Kidney (tissue), 14 donors: ENCODE measurements around the gene PDE3B. TPM values are rescaled to one million over a fixed set of nuclear protein-coding genes. Genes with fewer than 3 reads are reported as not detected.
"Not testable (repeated sequence)": the region's sequence is repeated elsewhere in the genome, so short reads cannot be mapped to it uniquely, and the experiment has no call there.

Source experiments
- DNase-seq, 5 donors: peaks; one replicate each; pipeline ENCODE4 v3.0.0-alpha.2; 2013 to 2020
- FAIRE-seq: peaks from 2 replicates; lab custom pipeline; 2012; peaks lifted over from hg19 to GRCh38; lab: Jason Lieb, UNC
- H3K27ac ChIP-seq, 2 donors: one replicate each; pipeline ENCODE4 v1.7.0; 2013; ENCODE audit warnings: low read depth in 2 of 2, low read length in 2 of 2, inconsistent platforms in 1 of 2
- H3K27me3 ChIP-seq: one replicate; pipeline ENCODE4 v1.7.1; 2013; ENCODE audit warnings: low read length, inconsistent platforms; ENCODE audit not compliant: control insufficient read depth, insufficient read depth
- H3K36me3 ChIP-seq, 3 donors: one replicate each; pipeline versions ENCODE4 v1.7.0 to v1.7.1; 2013; ENCODE audit warnings: low read length in 3 of 3, control low read depth in 1 of 3, inconsistent platforms in 1 of 3; ENCODE audit not compliant: insufficient read depth in 3 of 3, control insufficient read depth in 2 of 3
- H3K4me1 ChIP-seq, 3 donors: one replicate each; pipeline versions ENCODE4 v1.7.0 to v1.7.1; 2013; ENCODE audit warnings: low read length in 3 of 3, inconsistent platforms in 1 of 3, low read depth in 1 of 3; ENCODE audit not compliant: control insufficient read depth in 2 of 3, insufficient read depth in 2 of 3
- H3K4me3 ChIP-seq, 3 donors: one replicate each; pipeline versions ENCODE4 v1.7.0 to v1.8.1; 2013; ENCODE audit warnings: low read length in 3 of 3, control low read depth in 1 of 3, inconsistent platforms in 1 of 3
- H3K9ac ChIP-seq, 3 donors: one replicate each; pipeline versions ENCODE4 v1.7.0 to v1.7.1; 2013; ENCODE audit warnings: low read length in 3 of 3, control low read depth in 1 of 3, inconsistent platforms in 1 of 3
- H3K9me3 ChIP-seq, 3 donors: one replicate each; pipeline versions ENCODE4 v1.7.0 to v1.7.1; 2013; ENCODE audit warnings: low read length in 3 of 3, control low read depth in 1 of 3, inconsistent platforms in 1 of 3; ENCODE audit not compliant: control insufficient read depth in 2 of 3, insufficient read depth in 1 of 3
- intact Hi-C: fragments of 100-400 bp; cut with DNase I; formaldehyde crosslinking; loops from one replicate; pipeline ENCODE4 v1.11.1; 2022
- polyA plus RNA-seq: library from polyadenylated mRNA; stranded (reverse); fragments of 350-450 nt; fragmentation: Illumina TruSeq; extraction: RNeasy Lipid Tissue Mini Kit (QIAGEN cat#74804); gene quantifications from one replicate; pipeline ENCODE4 v1.2.3, GENCODE V29; 2014; ENCODE audit warnings: low read depth, low replicate concordance; ENCODE audit not compliant: insufficient read depth
- total RNA-seq: library from RNA; stranded (reverse); fragmentation: NEBNext Ultra II Directional; extraction: Animal tissue kit (Norgen Biotek cat#: 25700); gene quantifications from one replicate; pipeline ENCODE4 v1.2.1, GENCODE V29; 2021
- TF ChIP-seq, protein P1 (sequence below): IDR thresholded peaks from 3 replicates; pipeline ENCODE4 v1.5.1; 2012; ENCODE audit warnings: mild to moderate bottlenecking, moderate library complexity, borderline replicate concordance; ENCODE audit not compliant: insufficient read depth; ENCODE audit errors: extremely low read depth
- donor health status: control.
- donor health status: control.
- donor health status: control.
- donor health status: control.
- donor health status: control.
- donor health status: DM: yes; HTN: yes; CAD: no.
- donor health status: Normal renal cell carcinoma (clear cell type).

The PDE3B gene
- total and polyA plus RNA-seq, 2 donors from 2014 or later, result 0.99 to 7.4 TPM

- DNase-seq (no peak), FAIRE-seq (no peak)
- Histone ChIP-seq H3K4me3 (no peak overlapping the region), H3K9me3 (no peaks in the 10 kb centered on the region), H3K9ac (no peak overlapping the region), H3K27me3 (no peaks in the 10 kb centered on the region), H3K27ac (no peak overlapping the region), H3K36me3 (no peaks in the 10 kb centered on the region), H3K4me1 (no peaks in the 10 kb centered on the region)
- TF ChIP-seq, protein P1, sequence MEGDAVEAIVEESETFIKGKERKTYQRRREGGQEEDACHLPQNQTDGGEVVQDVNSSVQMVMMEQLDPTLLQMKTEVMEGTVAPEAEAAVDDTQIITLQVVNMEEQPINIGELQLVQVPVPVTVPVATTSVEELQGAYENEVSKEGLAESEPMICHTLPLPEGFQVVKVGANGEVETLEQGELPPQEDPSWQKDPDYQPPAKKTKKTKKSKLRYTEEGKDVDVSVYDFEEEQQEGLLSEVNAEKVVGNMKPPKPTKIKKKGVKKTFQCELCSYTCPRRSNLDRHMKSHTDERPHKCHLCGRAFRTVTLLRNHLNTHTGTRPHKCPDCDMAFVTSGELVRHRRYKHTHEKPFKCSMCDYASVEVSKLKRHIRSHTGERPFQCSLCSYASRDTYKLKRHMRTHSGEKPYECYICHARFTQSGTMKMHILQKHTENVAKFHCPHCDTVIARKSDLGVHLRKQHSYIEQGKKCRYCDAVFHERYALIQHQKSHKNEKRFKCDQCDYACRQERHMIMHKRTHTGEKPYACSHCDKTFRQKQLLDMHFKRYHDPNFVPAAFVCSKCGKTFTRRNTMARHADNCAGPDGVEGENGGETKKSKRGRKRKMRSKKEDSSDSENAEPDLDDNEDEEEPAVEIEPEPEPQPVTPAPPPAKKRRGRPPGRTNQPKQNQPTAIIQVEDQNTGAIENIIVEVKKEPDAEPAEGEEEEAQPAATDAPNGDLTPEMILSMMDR, result no peak
- intact Hi-C loops, result no loop called here
Measured at GRCh38 chr11:14687943-14688627, 44.5 kb downstream of the PDE3B start.

DNA sequence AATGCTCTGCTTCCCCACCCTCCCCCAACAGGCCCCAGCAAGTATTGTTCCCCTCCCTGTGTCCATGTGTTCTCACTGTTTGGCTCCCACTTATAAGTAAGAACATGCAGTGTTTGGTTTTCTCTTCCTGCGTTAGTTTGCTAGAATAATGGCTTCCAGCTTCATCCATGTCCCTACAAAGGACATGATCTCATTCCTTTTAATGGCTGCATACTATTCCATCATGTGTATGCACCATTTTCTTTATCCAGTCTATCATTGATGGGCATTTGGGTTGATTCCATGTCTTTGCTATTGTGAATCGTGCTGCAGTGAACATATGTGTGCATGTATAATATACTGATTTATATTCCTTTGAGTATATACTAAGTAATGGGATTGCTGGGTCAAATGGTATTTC is 52.1 kb downstream of the PDE3B start:
- H3K27me3 ChIP-seq, H3K4me3 ChIP-seq, H3K4me1 ChIP-seq: not testable (repeated sequence)

GRCh38 chr11:14698771-14699170 is 55.2 kb downstream of the PDE3B start:
- no peak overlapping the region for H3K4me3 ChIP-seq
- H3K4me1 ChIP-seq, result no peaks in the 10 kb centered on the region
- DNase-seq, result no peak
- H3K27ac ChIP-seq, result no peak overlapping the region
- no peaks in the 10 kb centered on the region for H3K27me3 ChIP-seq
- intact Hi-C loops, result no loop called here
- H3K9me3 ChIP-seq, result peaks cover 0 to 6% (median 0%) of the 10 kb centered on the region in 3 donors
- no peak overlapping the region for H3K9ac ChIP-seq
- FAIRE-seq, result no peak
- TF ChIP-seq, protein P1, result no peak
- no peaks in the 10 kb centered on the region for H3K36me3 ChIP-seq

More for the DNA sequence above, 52.1 kb downstream of the PDE3B start:
- H3K36me3 ChIP-seq, FAIRE-seq, DNase-seq, H3K27ac ChIP-seq, intact Hi-C loops, H3K9ac ChIP-seq: not testable (repeated sequence)
- H3K9me3 ChIP-seq, result peaks cover 0 to 10% (median 0%) of the 10 kb centered on the region in 3 donors

GRCh38 chr11:14700593-14700992 is 57.0 kb downstream of the PDE3B start:
- DNase-seq (no peak), FAIRE-seq (no peak)
- no peak overlapping the region for H3K4me3 ChIP-seq
- H3K27me3 ChIP-seq, result no peaks in the 10 kb centered on the region
- no peak overlapping the region for H3K27ac ChIP-seq
- H3K4me1 ChIP-seq, result no peaks in the 10 kb centered on the region
- TF ChIP-seq, protein P1, result no peak
- intact Hi-C loops, result no loop called here
- H3K9ac ChIP-seq, result no peak overlapping the region
- no peaks in the 10 kb centered on the region for H3K36me3 ChIP-seq
- peaks cover 0 to 10% (median 0%) of the 10 kb centered on the region in 3 donors for H3K9me3 ChIP-seq
